Spleen (tissue), 7 donors: ENCODE data around the gene SPATA12.

ENCODE experiments used
- CTCF ChIP-seq, 11 experiments: fragments of 200-600 bp in 7 of 11; fragments of 450-650 bp in 4 of 11; sonication (generic) in 4 of 11; IDR thresholded peaks in 8 of 11; conservative IDR thresholded peaks in 3 of 11; 1 replicate in 7 of 11; 2 replicates in 4 of 11; pipeline versions ENCODE4 v1.4.0 to v1.8.0; 2016 to 2021; ENCODE audit warnings: antibody characterized with exemption in 11 of 11, inconsistent platforms in 4 of 11, mild to moderate bottlenecking in 1 of 11
- POLR2A ChIP-seq, 3 donors: fragments of 450-650 bp; IDR thresholded peaks; one replicate each; pipeline ENCODE4 v1.5.1; 2017; ENCODE audit warnings: antibody characterized with exemption in 3 of 3, mild to moderate bottlenecking in 1 of 3
- donor health status: DM: no; HTN: no; CAD: no; lungs with moderate emphysema.
- donor health status: DM: no; HTN: no; CAD: no.
- donor health status: DM: no; HTN: no; CAD: no.

GRCh38 chr3:57062101-57062631 lies 1.7 kb downstream of the SPATA12 start:
- TF ChIP-seq POLR2A (IDR thresholded peaks at IDR 0.05) = no peak
- no peak for TF ChIP-seq CTCF (IDR thresholded peaks at IDR 0.05 in 8 of 11, conservative IDR thresholded peaks at IDR 0.05 in 3 of 11)
